Spleen (tissue), 11 donors: Measurements from ENCODE around the gene APOL6. TPM values are rescaled to one million over a fixed set of nuclear protein-coding genes. Genes with fewer than 3 reads are reported as not detected.

Experiments used
- DNase-seq: peaks from one replicate; pipeline ENCODE4 v3.0.0-alpha.2; 2020
- H3K27ac ChIP-seq, 8 donors: fragments of 200-600 bp; sonication (generic) in 7 of 8; 1 replicate in 4 of 8; 2 replicates in 4 of 8; pipeline versions ENCODE4 v1.5.0 to v1.8.0; 2016 to 2021; ENCODE audit warnings: inconsistent platforms in 4 of 8, mild to moderate bottlenecking in 4 of 8, moderate library complexity in 1 of 8
- H3K27me3 ChIP-seq, 7 donors: fragments of 200-600 bp; sonication (generic) in 6 of 7; replicated peaks in 1 of 7; 1 replicate in 4 of 7; 2 replicates in 3 of 7; pipeline versions ENCODE4 v1.5.0 to v1.8.0; 2016 to 2021; ENCODE audit warnings: inconsistent platforms in 3 of 7, mild to moderate bottlenecking in 1 of 7
- H3K36me3 ChIP-seq, 6 donors: fragments of 200-600 bp; sonication (generic) in 5 of 6; 1 replicate in 4 of 6; 2 replicates in 2 of 6; pipeline versions ENCODE4 v1.5.0 to v1.8.0; 2016 to 2021; ENCODE audit warnings: inconsistent platforms in 2 of 6
- H3K4me1 ChIP-seq, 6 donors: fragments of 200-600 bp; sonication (generic) in 5 of 6; 1 replicate in 3 of 6; 2 replicates in 3 of 6; pipeline versions ENCODE4 v1.5.0 to v1.8.0; 2016 to 2021; ENCODE audit warnings: inconsistent platforms in 3 of 6
- H3K4me3 ChIP-seq, 8 donors: fragments of 200-600 bp; sonication (generic) in 7 of 8; 1 replicate in 4 of 8; 2 replicates in 4 of 8; pipeline versions ENCODE4 v1.5.0 to v1.8.0; 2016 to 2021; ENCODE audit warnings: inconsistent platforms in 4 of 8, mild to moderate bottlenecking in 4 of 8, moderate library complexity in 2 of 8
- H3K9me3 ChIP-seq, 8 donors: fragments of 200-600 bp; sonication (generic) in 7 of 8; 1 replicate in 4 of 8; 2 replicates in 4 of 8; pipeline versions ENCODE4 v1.5.0 to v1.8.0; 2016 to 2021; ENCODE audit warnings: inconsistent platforms in 4 of 8
- POLR2A ChIP-seq, 3 donors: fragments of 450-650 bp; IDR thresholded peaks; one replicate each; pipeline ENCODE4 v1.5.1; 2017; ENCODE audit warnings: antibody characterized with exemption in 3 of 3, mild to moderate bottlenecking in 1 of 3
- POLR2AphosphoS5 ChIP-seq, 3 donors: sonication (generic); formaldehyde crosslinking; IDR thresholded peaks; one replicate each; pipeline ENCODE4 v1.5.1; 2017; ENCODE audit warnings: antibody characterized with exemption in 3 of 3
- WGBS, 5 donors: extraction: QIAGEN DNeasy Blood & Tissue Kit in 3 of 5; methylation state at CpG; one replicate each; pipeline versions ENCODE4 v1.1.5 to v1.1.7; 2013 to 2018; 5-methylcytosine and 5-hydroxymethylcytosine counted together
- intact Hi-C: fragments of 100-400 bp; cut with DNase I; formaldehyde crosslinking; loops from one replicate; pipeline ENCODE4 v1.15.0; 2023; ENCODE audit warnings: low total_unique reads
- polyA plus RNA-seq, 3 donors: library from polyadenylated mRNA; stranded (reverse); fragments of 200-250 nt; gene quantifications; one replicate each; pipeline ENCODE4 v1.2.1, GENCODE V29; 2013
- total RNA-seq, 7 donors: library from RNA; depleted of rRNA in 3 of 7; stranded (reverse); fragments of >200 nt in 3 of 7; fragmentation: NEBNext Ultra II Directional in 4 of 7; extraction: Animal tissue kit (Norgen Biotek cat#: 25700) in 4 of 7; gene quantifications; one replicate each; pipeline versions ENCODE4 v1.1.0 to v1.2.1, GENCODE V29; 2016 to 2021
- TF ChIP-seq, protein P1 (sequence below), 11 experiments: fragments of 200-600 bp in 7 of 11; fragments of 450-650 bp in 4 of 11; sonication (generic) in 4 of 11; IDR thresholded peaks in 8 of 11; conservative IDR thresholded peaks in 3 of 11; 1 replicate in 7 of 11; 2 replicates in 4 of 11; pipeline versions ENCODE4 v1.4.0 to v1.8.0; 2016 to 2021; ENCODE audit warnings: antibody characterized with exemption in 11 of 11, inconsistent platforms in 4 of 11, mild to moderate bottlenecking in 1 of 11
- donor health status: healthy with polysubstance abuse.
- donor health status: DM: no; HTN: no; CAD: no; lungs with moderate emphysema.
- donor health status: DM: no; HTN: no; CAD: no.
- donor health status: Bipolar disorder and iron deficiency.
- donor health status: healthy.
- donor health status: DM: no; HTN: no; CAD: no.
- donor health status: DM: yes; HTN: yes; CAD: no.

The APOL6 gene
- total and polyA plus RNA-seq, 10 donors, result 4.4 to 48.1 (median 37.3) TPM

DNA sequence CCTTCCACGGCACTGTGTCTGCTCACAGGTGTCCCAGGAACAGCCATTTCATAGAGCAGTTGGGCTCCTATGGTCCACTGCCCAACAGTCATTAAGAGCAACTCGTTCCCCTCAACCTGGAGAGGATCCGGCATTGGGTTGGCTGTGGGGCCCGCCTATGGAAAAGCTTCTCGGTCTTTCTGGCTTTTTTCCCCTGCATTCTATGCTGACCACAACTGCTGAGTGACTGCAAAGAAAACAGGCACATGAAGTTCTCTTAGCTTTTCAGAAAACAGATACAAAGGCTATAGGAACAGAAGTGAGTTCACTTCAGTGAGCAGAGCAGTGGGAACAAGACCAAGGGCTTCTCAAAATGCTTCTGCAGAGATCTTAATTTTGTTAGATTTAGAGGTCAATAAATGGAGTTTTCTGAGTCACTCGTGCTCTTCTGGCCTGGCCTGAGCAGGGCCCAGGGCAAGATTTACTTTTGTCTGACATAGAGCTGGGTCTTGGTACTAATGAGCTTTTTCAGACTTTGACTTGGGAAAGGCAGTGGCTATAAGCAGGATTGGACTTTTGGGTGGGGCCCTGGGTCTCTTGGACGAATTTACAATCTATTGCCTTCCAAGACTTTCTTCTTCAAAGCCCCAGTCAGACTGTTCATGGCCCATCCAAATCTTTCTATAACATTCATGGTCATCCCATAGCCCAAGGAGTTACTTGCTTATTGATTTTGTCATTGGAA is 55.8 kb downstream of the APOL6 start:
- Histone ChIP-seq H3K4me3 (no peak overlapping the region), H3K36me3 (no peaks in the 10 kb centered on the region), H3K27me3 (no peaks in the 10 kb centered on the region), H3K27ac (no peak overlapping the region), H3K9me3 (no peaks in the 10 kb centered on the region), H3K4me1 (no peaks in the 10 kb centered on the region)
- TF ChIP-seq POLR2AphosphoS5 (IDR thresholded peaks at IDR 0.05), result no peak
- TF ChIP-seq POLR2A (IDR thresholded peaks at IDR 0.05), result no peak
- TF ChIP-seq, protein P1, sequence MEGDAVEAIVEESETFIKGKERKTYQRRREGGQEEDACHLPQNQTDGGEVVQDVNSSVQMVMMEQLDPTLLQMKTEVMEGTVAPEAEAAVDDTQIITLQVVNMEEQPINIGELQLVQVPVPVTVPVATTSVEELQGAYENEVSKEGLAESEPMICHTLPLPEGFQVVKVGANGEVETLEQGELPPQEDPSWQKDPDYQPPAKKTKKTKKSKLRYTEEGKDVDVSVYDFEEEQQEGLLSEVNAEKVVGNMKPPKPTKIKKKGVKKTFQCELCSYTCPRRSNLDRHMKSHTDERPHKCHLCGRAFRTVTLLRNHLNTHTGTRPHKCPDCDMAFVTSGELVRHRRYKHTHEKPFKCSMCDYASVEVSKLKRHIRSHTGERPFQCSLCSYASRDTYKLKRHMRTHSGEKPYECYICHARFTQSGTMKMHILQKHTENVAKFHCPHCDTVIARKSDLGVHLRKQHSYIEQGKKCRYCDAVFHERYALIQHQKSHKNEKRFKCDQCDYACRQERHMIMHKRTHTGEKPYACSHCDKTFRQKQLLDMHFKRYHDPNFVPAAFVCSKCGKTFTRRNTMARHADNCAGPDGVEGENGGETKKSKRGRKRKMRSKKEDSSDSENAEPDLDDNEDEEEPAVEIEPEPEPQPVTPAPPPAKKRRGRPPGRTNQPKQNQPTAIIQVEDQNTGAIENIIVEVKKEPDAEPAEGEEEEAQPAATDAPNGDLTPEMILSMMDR (IDR thresholded peaks at IDR 0.05 in 8 of 11, conservative IDR thresholded peaks at IDR 0.05 in 3 of 11), result no peak
- 80 to 93% (median 89%) methylated on average over 7 of the region's 7 CpGs for WGBS, 5 donors
- intact Hi-C loops, result no loop called here
- DNase-seq, result no peak

DNA sequence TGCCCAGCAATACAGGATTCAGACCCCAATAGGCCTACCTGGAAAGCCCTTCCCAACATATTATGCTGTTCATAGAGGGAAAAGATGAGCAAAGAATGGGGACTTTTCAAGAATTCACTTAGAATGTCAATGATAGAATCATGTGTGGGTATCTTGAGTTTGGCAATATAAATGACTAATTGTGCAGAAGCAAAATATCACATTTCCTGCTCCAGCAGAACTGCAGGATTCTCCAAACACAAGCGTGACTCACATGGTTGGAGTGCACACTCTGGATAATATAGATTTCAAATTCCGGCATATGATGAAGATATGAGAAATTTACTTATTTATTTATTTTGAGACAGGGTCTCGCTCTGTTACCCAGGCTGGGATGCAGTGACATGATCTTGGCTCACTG is 56.9 kb downstream of the APOL6 start:
- intact Hi-C loops, result no loop called here
- no peak for DNase-seq
- Histone ChIP-seq H3K4me1 (no peaks in the 10 kb centered on the region), H3K27me3 (no peaks in the 10 kb centered on the region), H3K27ac (no peak overlapping the region), H3K36me3 (no peaks in the 10 kb centered on the region), H3K9me3 (no peaks in the 10 kb centered on the region), H3K4me3 (no peak overlapping the region)
- TF ChIP-seq POLR2A (IDR thresholded peaks at IDR 0.05) (no peak), POLR2AphosphoS5 (IDR thresholded peaks at IDR 0.05) (no peak)
- TF ChIP-seq, protein P1 (IDR thresholded peaks at IDR 0.05 in 8 of 11, conservative IDR thresholded peaks at IDR 0.05 in 3 of 11), result no peak
- 92 to 97% (median 94%) methylated on average over 3 of the region's 3 CpGs for WGBS, 5 donors

DNA sequence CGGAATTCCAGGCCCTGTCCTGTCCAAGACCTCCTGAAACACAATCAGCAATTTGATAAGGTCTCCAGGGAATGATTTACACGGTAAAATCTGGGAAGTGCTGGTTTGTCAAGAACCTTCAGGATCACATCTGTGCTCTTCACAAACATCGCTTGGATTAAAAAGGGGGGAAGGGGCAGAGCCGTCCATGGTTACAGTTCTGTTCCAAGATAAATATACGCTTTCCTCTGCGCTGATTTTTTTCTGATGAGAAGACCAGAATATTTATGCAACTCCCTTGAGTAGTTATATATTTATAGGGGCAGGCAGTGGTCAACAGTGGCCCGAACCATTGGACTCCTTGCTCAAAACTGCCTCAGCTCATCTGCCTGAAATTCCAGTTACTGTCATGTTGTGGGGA is 60.2 kb downstream of the APOL6 start:
- peaks cover 0 to 13% (median 8%) of the 10 kb centered on the region in 8 donors for H3K9me3 ChIP-seq
- 71 to 84% (median 81%) methylated on average over 7 of the region's 7 CpGs for WGBS, 5 donors
- no peak overlapping the region for H3K27ac ChIP-seq
- H3K36me3 ChIP-seq, result no peaks in the 10 kb centered on the region
- no peak overlapping the region for H3K4me3 ChIP-seq
- H3K27me3 ChIP-seq, result peaks cover 0 to 9% (median 0%) of the 10 kb centered on the region in 7 donors
- intact Hi-C loops, result no loop called here
- TF ChIP-seq, protein P1 (IDR thresholded peaks at IDR 0.05 in 8 of 11, conservative IDR thresholded peaks at IDR 0.05 in 3 of 11), result no peak
- TF ChIP-seq POLR2A (IDR thresholded peaks at IDR 0.05), result no peak
- TF ChIP-seq POLR2AphosphoS5 (IDR thresholded peaks at IDR 0.05), result no peak
- no peaks in the 10 kb centered on the region for H3K4me1 ChIP-seq
- no peak for DNase-seq

DNA sequence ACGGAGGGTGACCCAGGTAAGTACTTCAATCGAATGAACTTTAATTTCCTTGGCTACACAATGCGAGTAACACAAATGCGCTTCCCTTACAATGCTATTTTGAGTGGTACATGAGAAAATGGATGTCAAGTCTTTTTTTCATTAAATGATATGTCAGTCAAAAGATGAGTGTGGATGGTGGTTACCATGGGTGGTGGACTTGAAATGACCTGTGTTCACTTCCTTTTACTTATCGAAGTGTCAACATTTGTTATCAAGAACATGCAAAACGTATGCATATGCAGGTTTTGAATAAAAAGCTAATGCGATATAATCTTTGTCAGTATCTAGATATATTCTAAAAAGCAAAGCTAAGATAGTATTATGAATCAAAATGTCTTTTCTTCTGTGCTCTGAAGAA is 60.7 kb downstream of the APOL6 start:
- no peaks in the 10 kb centered on the region for H3K4me1 ChIP-seq
- H3K36me3 ChIP-seq, result no peaks in the 10 kb centered on the region
- DNase-seq, result no peak
- intact Hi-C loops, result no loop called here
- H3K4me3 ChIP-seq, result no peak overlapping the region
- 83 to 88% (median 85%) methylated on average over 7 of the region's 7 CpGs for WGBS, 5 donors
- H3K9me3 ChIP-seq, result peaks cover 0 to 13% (median 9%) of the 10 kb centered on the region in 8 donors
- no peak for TF ChIP-seq POLR2A (IDR thresholded peaks at IDR 0.05)
- TF ChIP-seq, protein P1 (IDR thresholded peaks at IDR 0.05 in 8 of 11, conservative IDR thresholded peaks at IDR 0.05 in 3 of 11), result no peak
- TF ChIP-seq POLR2AphosphoS5 (IDR thresholded peaks at IDR 0.05), result no peak
- peaks cover 0 to 9% (median 0%) of the 10 kb centered on the region in 7 donors for H3K27me3 ChIP-seq
- no peak overlapping the region for H3K27ac ChIP-seq
